GM18519 (cell line): Measurements from ENCODE around the gene PRPF38B.
"Not testable (repeated sequence)": the region's sequence is repeated elsewhere in the genome, so short reads cannot be mapped to it uniquely, and the experiment has no call there.

Experiments
- ATAC-seq: cut with Tn5 transposase; IDR thresholded peaks from one replicate; pipeline ENCODE4 v1.9.1; 2021; ENCODE audit warnings: mild to moderate bottlenecking, moderate library complexity; ENCODE audit not compliant: unreplicated experiment, low FRiP score

The PRPF38B gene

GRCh38 chr1:108691942-108692723, at the start of gene PRPF38B:
Gene PRPF38B, plus strand, starts transcription at chr1:108692310. Its CDS starts 282 bp downstream, at chr1:108692592.
- peak; percentile 83 for ATAC-seq

- ATAC-seq = peak; percentile 48
These were observed 48.4 kb upstream of the PRPF38B start for GRCh38 chr1:108643492-108644335.

- ATAC-seq = no peak
These were observed 47.1 kb upstream of the PRPF38B start for GRCh38 chr1:108644984-108645383.

- no peak for ATAC-seq
These were observed 46.4 kb upstream of the PRPF38B start for GRCh38 chr1:108645564-108646184.

- ATAC-seq = no peak
These were observed 45.9 kb upstream of the PRPF38B start for GRCh38 chr1:108646265-108646647.

GRCh38 chr1:108646648-108647269, 45.4 kb upstream of the PRPF38B start:
- no peak for ATAC-seq

- no peak for ATAC-seq
These were observed 38.5 kb upstream of the PRPF38B start for GRCh38 chr1:108653431-108654105.

GRCh38 chr1:108657356-108658080, 34.6 kb upstream of the PRPF38B start:
- ATAC-seq = no peak

- peak; percentile 64 for ATAC-seq
These were observed 31.0 kb upstream of the PRPF38B start, which contains the start of gene HENMT1 for GRCh38 chr1:108661030-108661609. Gene HENMT1, minus strand, starts transcription at chr1:108661093. Its CDS starts 1,209 bp downstream, at chr1:108659884.

- no peak for ATAC-seq
These were observed 29.0 kb upstream of the PRPF38B start for GRCh38 chr1:108663074-108663473.

- ATAC-seq = no peak
These were observed 27.6 kb upstream of the PRPF38B start for GRCh38 chr1:108664481-108664880.

GRCh38 chr1:108665067-108665466, 27.0 kb upstream of the PRPF38B start:
- no peak for ATAC-seq

GRCh38 chr1:108665771-108666170, 26.3 kb upstream of the PRPF38B start:
- no peak for ATAC-seq

GRCh38 chr1:108667422-108667821, 24.7 kb upstream of the PRPF38B start:
- ATAC-seq = not testable (repeated sequence)

GRCh38 chr1:108668777-108669176, 23.3 kb upstream of the PRPF38B start:
- ATAC-seq = no peak

- no peak for ATAC-seq
These were observed 22.4 kb upstream of the PRPF38B start for GRCh38 chr1:108669679-108670078.

GRCh38 chr1:108670131-108670773, 21.9 kb upstream of the PRPF38B start:
- ATAC-seq = no peak

- ATAC-seq = no peak
These were observed 21.0 kb upstream of the PRPF38B start for GRCh38 chr1:108671143-108671542.
